GOT3 (cell line): ENCODE results near the gene MBD5.

Experiments
- DNase-seq: peaks from one replicate; lab custom pipeline; 2025; ENCODE audit warnings: mixed read lengths; lab: John Stamatoyannopoulos, UW

The MBD5 gene

GRCh38 chr2:148461876-148462275 is 441.0 kb downstream of the MBD5 start:
- DNase-seq: no peak

DNA sequence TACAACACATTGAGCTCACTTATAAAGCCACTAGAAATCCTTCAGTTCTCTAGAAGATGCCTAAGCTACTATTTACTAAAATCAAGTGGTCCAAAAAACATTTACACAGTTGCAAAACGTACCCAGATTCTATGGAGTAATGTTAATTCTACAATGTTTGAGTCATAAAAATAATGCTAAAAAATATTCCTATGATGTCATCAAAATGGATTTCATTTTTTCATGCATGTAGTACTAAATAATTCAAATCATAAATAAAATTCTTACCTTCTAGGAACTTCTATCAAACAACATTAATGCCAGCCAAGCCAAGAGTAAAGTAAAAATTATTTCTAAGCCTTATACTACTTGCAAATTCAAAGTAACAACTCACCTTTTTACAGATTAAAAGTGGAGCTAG is 454.7 kb downstream of the MBD5 start:
- no peak for DNase-seq

DNA sequence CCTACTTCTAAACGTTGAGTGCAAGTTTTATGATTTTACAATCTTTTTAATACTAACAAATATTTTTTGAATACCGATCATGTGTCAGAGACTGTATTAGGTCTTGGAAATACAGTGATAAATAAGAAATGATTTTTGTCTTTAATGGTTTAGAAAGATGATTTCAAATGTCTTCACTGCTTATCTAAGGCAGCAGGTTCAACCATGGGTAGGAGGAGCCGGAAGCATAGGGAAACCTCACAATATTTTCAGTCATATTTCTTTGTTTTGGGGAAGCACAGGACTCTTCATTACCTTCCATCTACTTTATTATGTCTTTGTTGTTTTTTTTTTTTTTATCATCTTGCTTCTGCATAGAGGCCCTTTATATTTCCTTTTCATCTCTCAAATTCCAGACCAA is 458.5 kb downstream of the MBD5 start:
- DNase-seq: no peak

- DNase-seq: no peak
Measured at GRCh38 chr2:148483665-148484064, 462.8 kb downstream of the MBD5 start.

- DNase-seq: no peak
Measured at GRCh38 chr2:148484066-148484465, 463.2 kb downstream of the MBD5 start.

GRCh38 chr2:148486655-148487054 is 465.8 kb downstream of the MBD5 start:
- no peak for DNase-seq

DNA sequence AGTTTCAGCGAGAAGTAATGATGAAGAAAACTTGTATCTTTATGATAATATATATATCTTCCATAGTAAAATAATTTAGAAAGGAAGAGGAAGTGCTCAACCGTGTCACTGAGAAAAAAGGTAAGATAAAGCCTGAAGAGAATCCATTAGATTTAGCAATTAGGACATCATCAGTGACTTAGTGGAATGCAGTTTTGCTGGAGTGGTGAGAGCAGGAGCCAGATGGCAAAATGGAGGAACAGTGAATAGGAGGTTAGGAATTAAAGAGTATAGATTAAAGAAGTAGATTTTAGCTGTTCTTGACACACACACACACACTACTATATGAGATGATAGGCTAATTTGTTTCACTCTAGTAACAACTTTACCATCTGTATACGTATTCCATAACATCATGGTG is 466.5 kb downstream of the MBD5 start:
- DNase-seq: no peak

- no peak for DNase-seq
Measured at GRCh38 chr2:148490840-148491439, 470.0 kb downstream of the MBD5 start.

- DNase-seq: no peak
Measured at GRCh38 chr2:148493822-148494563, 473.1 kb downstream of the MBD5 start.

DNA sequence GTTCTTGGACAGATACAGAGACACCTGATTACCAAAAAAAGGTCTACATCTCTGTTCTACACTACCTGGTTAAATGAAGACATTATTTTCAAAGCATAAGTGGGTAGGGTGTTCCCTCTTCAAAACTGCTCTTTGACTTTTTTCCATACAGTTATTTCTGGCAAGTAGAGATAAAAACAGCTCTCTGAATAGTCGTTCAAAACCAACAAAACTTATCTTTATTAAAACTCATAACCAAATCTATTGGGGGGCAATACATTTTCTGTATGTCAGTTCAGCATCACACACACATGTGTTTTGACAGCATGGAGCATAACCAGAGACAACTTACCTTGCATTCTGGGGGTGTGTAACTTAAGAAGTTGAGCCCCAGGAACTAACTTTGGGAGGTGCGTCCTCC is 474.7 kb downstream of the MBD5 start:
- DNase-seq: no peak

GRCh38 chr2:148501545-148501944 is 480.7 kb downstream of the MBD5 start:
- no peak for DNase-seq

DNA sequence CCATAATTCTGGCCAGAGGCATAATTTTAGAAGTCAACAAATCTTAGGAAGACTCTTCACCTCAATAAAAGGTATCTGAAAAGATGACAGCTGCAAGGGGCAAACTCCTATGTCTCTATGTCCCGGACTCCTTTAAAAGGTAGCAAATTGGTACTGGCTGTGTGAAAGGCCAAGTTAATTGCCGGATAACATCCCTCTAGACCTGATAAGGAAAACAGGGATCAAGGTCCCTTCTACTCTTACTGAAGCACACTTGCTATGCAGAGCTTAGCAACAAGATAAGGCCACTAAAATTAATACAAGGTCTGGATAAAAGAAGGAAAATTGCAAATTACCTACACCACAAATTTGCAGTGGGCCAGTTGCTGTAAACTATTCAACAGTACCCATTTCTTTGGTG is 482.6 kb downstream of the MBD5 start:
- DNase-seq: no peak

GRCh38 chr2:148507970-148508369 is 487.1 kb downstream of the MBD5 start:
- DNase-seq: no peak

- DNase-seq: no peak
Measured at GRCh38 chr2:148508878-148509287, 488.0 kb downstream of the MBD5 start.

DNA sequence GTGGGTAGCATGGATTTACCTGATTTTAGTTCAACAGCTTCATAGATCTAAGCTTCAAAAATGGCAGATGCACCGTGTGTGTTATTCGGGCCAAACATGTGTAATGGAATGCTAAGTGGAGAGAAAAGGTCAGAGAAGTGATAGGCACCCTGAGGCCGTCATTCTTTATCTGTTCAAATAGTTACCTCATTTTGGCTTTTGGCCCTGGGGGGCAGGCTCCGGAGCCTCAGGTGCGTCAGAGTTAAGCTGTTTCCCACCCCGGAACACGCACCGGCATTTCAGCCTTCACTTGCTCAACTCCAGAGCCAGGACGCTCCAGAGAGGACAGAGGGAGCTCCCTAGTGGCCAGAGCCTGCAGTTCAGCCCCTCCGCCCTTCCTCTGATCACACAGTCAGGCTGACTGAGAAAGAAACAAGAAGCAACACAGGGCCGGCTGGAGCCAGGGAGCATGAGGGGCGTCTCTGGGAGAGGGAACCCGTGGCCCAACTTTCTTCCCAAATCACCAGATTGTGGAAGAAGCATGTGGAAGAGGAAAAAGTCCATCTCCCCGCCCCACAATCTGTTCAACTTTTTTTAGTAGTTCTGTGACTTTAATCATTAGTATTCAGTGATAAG is 488.5 kb downstream of the MBD5 start:
- peak; percentile 10 for DNase-seq

- no peak for DNase-seq
Measured at GRCh38 chr2:148511883-148512282, 491.0 kb downstream of the MBD5 start.

- DNase-seq: no peak
Measured at GRCh38 chr2:148512501-148512900, 491.6 kb downstream of the MBD5 start.

GRCh38 chr2:148513427-148513826 is 492.5 kb downstream of the MBD5 start:
- no peak for DNase-seq

GRCh38 chr2:148515120-148515519 is 494.2 kb downstream of the MBD5 start:
- DNase-seq: no peak

GRCh38 chr2:148515976-148516375 is 495.1 kb downstream of the MBD5 start:
- DNase-seq: no peak

DNA sequence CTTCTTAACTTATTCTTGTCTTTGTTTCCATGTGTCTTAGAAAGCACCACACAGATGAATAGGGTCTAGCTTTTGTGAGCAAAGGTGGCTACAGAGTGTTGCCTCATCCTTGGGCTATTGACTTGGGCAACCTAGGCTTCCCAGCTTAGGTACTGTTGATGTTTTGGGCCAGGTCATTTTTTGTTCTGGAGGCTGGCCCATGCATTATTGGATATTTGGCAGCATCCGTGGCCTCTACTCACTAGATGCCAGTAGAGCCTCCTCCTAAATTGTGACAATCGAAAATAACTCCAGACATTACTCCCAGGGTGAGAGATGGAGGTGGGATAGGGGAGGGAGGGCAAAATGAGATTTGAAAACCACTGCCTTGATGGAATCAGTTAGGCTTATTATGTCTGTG is 496.4 kb downstream of the MBD5 start:
- DNase-seq: no peak

GRCh38 chr2:148517822-148518221 is 496.9 kb downstream of the MBD5 start:
- DNase-seq: no peak

GRCh38 chr2:148519013-148519412 is 498.1 kb downstream of the MBD5 start:
- no peak for DNase-seq
